Urinary bladder (tissue), 4 donors: ENCODE data around the gene SPRR5. TPM values are rescaled to one million over a fixed set of nuclear protein-coding genes. Genes with fewer than 3 reads are reported as not detected.

ENCODE experiments used
- DNase-seq: peaks from one replicate; pipeline ENCODE4 v3.0.0-alpha.2; 2015; ENCODE audit errors: extremely low spot score
- H3K27ac ChIP-seq: one replicate; pipeline ENCODE4 v1.5.1; 2013; ENCODE audit warnings: low read depth, mild to moderate bottlenecking, moderate library complexity
- H3K36me3 ChIP-seq: one replicate; pipeline ENCODE4 v1.6.1; 2013; ENCODE audit warnings: mild to moderate bottlenecking, moderate library complexity; ENCODE audit not compliant: insufficient read depth
- H3K4me1 ChIP-seq: one replicate; pipeline ENCODE4 v1.6.1; 2013; ENCODE audit warnings: mild to moderate bottlenecking, moderate library complexity; ENCODE audit not compliant: insufficient read depth
- H3K4me3 ChIP-seq: one replicate; pipeline ENCODE4 v1.5.1; 2013; ENCODE audit warnings: low read depth, low read length
- WGBS: extraction: QIAGEN DNeasy Blood & Tissue Kit; methylation state at CpG from one replicate; pipeline ENCODE4 v1.1.7; 2013; 5-methylcytosine and 5-hydroxymethylcytosine counted together
- polyA plus RNA-seq: library from polyadenylated mRNA; stranded (reverse); fragments of 200-250 nt; gene quantifications from one replicate; pipeline ENCODE4 v1.2.3, GENCODE V29; 2013
- small RNA-seq: library from RNA; depleted of rRNA; stranded (forward); fragments of <200 nt; gene quantifications from one replicate; pipeline ENCODE3, GENCODE V24; 2014
- total RNA-seq: library from RNA; depleted of rRNA; stranded (reverse); fragments of >200 nt; gene quantifications from one replicate; pipeline ENCODE4 v1.2.3, GENCODE V29; 2014
- donor health status: healthy with polysubstance abuse.
- donor health status: healthy.

SPRR5 gene
- total and polyA plus RNA-seq, 2 donors, result not detected

GRCh38 chr1:152980676-152981075 is 33.7 kb downstream of the SPRR5 start:
- H3K36me3 ChIP-seq, result no peaks in the 10 kb centered on the region
- H3K4me3 ChIP-seq, result no peak overlapping the region
- no peak overlapping the region for H3K27ac ChIP-seq
- no peaks in the 10 kb centered on the region for H3K4me1 ChIP-seq
- no peak for DNase-seq
- 85% methylated on average over 1 of the region's 1 CpG for WGBS

- DNase-seq, result no peak
- Histone ChIP-seq H3K4me1 (no peaks in the 10 kb centered on the region), H3K4me3 (no peak overlapping the region), H3K36me3 (no peaks in the 10 kb centered on the region), H3K27ac (no peak overlapping the region)
- 84% methylated on average over 6 of the region's 6 CpGs for WGBS
These were observed 34.3 kb downstream of the SPRR5 start for GRCh38 chr1:152981146-152981871.

DNA sequence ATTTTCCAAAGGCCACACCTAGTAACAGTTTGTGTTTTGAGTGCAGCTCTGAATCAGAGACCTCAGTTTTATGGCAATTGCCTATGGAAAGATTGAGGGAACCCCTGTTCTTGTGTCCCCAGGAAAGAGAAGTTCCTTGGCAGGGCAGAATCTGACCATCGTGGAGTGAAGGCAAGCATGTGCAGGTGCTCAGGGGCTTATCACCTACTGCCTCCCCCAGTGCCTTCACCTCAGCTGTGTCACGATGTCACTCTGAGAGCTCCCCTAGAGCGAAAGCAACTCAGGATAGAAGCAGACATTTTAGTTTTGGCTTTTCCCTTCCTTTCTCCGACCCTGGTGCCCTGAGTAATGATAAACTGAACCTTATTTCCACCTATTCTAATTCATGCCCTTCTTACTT is 35.1 kb downstream of the SPRR5 start:
- Histone ChIP-seq H3K4me3 (no peak overlapping the region), H3K36me3 (no peaks in the 10 kb centered on the region), H3K27ac (no peak overlapping the region), H3K4me1 (no peaks in the 10 kb centered on the region)
- WGBS, result 71% methylated on average over 4 of the region's 4 CpGs
- no peak for DNase-seq

- H3K4me3 ChIP-seq, result no peak overlapping the region
- H3K27ac ChIP-seq, result no peak overlapping the region
- DNase-seq, result no peak
- no peaks in the 10 kb centered on the region for H3K4me1 ChIP-seq
- H3K36me3 ChIP-seq, result no peaks in the 10 kb centered on the region
These were observed 36.2 kb downstream of the SPRR5 start for GRCh38 chr1:152983234-152983633.

- no peak for DNase-seq
- Histone ChIP-seq H3K4me1 (no peaks in the 10 kb centered on the region), H3K27ac (no peak within 1 kb of the TSS), H3K36me3 (no peaks in the 10 kb centered on the region), H3K4me3 (no peak within 1 kb of the TSS)
- 73% methylated on average over 3 of the region's 3 CpGs for WGBS
These were observed 36.7 kb downstream of the SPRR5 start, which contains the start of gene SPRR1A for GRCh38 chr1:152983743-152984142. Gene SPRR1A (plus strand): TSS chr1:152984081. CDS start chr1:152985231, 1,150 bp downstream.

- DNase-seq, result no peak
- H3K27ac ChIP-seq, result no peak overlapping the region
- no peaks in the 10 kb centered on the region for H3K36me3 ChIP-seq
- no peak overlapping the region for H3K4me3 ChIP-seq
- H3K4me1 ChIP-seq, result no peaks in the 10 kb centered on the region
- WGBS, result 89% methylated on average over 2 of the region's 2 CpGs
These were observed 39.6 kb downstream of the SPRR5 start for GRCh38 chr1:152986578-152986977.

- 55% methylated on average over 6 of the region's 6 CpGs for WGBS
- DNase-seq, result no peak
- Histone ChIP-seq H3K36me3 (no peaks in the 10 kb centered on the region), H3K27ac (no peak overlapping the region), H3K4me3 (no peak overlapping the region), H3K4me1 (no peaks in the 10 kb centered on the region)
These were observed 46.2 kb downstream of the SPRR5 start for GRCh38 chr1:152993186-152993585.

DNA sequence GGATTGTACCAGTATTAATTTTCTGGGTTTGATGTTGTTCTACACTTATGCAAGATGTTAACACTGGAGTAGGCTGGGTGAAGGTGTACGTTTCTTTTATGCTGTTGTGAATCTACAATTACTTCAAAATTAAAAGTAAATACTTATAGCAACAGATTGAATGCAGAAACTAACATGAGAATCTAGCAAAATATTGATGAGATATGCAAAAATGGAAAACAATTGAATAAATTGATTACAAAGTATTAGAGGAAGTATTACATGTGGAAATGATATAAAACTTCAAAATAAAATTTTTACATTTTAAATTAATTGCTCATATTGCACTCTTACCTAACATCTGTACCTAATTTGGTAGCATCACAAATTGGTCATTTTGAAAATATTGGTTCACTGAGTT is 48.8 kb downstream of the SPRR5 start:
- no peak for DNase-seq
- Histone ChIP-seq H3K4me1 (no peaks in the 10 kb centered on the region), H3K36me3 (no peaks in the 10 kb centered on the region), H3K27ac (no peak overlapping the region), H3K4me3 (no peak overlapping the region)
- WGBS, result 50% methylated on average over 1 of the region's 1 CpG

DNA sequence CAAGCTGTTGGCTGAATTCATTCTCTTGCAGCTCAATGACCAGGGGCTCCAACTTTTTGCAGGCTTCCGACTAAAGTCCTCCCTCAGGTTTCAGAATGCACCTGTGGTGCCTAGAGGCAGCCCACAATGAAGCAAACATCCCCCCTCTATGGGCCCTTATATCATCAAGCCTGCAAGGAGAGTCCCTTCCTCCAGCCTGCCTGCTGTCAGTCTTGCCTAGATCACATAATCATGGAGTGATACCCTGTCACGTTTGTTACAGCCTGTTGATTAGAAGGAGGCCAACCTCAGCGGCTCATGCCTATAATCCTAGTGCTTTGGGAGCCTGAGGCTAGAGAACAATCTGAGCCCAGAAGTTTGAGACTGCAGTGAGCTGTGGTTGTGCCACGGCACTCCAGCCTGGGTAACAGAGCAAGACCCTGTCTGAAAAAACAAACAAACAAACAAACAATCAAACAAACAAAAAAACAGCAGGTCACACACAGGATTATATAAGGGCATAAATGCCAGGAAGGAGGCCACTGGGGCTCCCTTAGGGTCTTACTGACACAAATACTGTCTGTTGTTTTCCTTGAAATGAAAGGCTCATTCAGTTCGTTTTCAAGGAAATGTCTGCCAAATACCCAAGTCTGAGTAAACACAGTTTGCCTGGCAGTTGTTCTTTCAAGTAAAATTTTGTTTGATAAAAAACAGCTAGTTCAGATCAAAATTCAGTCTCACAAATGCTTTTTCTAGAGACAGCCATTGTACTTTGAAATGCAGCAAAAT is 49.8 kb downstream of the SPRR5 start:
- 18% methylated on average over 5 of the region's 5 CpGs for WGBS
- no peak for DNase-seq

GRCh38 chr1:152997901-152998300 is 50.9 kb downstream of the SPRR5 start:
- H3K36me3 ChIP-seq, result no peaks in the 10 kb centered on the region
- 11% methylated on average over 7 of the region's 7 CpGs for WGBS
- DNase-seq, result no peak
- H3K27ac ChIP-seq, result no peak overlapping the region
- no peak overlapping the region for H3K4me3 ChIP-seq
- H3K4me1 ChIP-seq, result no peaks in the 10 kb centered on the region

More for the DNA sequence above, 49.8 kb downstream of the SPRR5 start:
- Histone ChIP-seq H3K27ac (no peak overlapping the region), H3K4me3 (no peak overlapping the region), H3K4me1 (no peaks in the 10 kb centered on the region), H3K36me3 (no peaks in the 10 kb centered on the region)

DNA sequence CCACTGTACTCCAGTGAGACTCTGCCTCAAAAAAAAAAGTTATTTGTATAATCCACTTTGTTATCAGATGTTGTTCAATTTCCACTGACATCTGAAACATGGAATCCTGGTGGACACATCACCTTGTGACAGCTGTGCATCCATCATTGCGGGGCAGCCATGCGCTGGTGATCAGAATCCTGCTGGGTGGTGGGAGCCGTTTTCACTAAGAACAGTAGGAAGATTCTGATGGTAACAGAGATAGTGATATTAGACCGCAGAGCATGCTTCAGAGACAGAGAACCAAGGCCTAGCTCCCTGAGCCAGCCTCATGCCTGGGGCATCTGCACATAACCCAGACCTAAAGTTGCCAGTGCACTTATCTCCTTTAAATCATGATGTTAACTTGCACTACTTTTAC is 51.5 kb downstream of the SPRR5 start:
- 75% methylated on average over 4 of the region's 4 CpGs for WGBS
- Histone ChIP-seq H3K4me1 (no peaks in the 10 kb centered on the region), H3K27ac (no peak overlapping the region), H3K36me3 (no peaks in the 10 kb centered on the region), H3K4me3 (no peak overlapping the region)
- no peak for DNase-seq

Small RNAs within 50 kb of the gene (small RNA-seq; reads per million reads assigned to genes)
- gene SPRR1A, result not detected

Other genes starting within 250 kb of the SPRR5 start
- gene LCE2A, start 248.9 kb upstream of the SPRR5 start, total RNA-seq, result not detected
- gene LCE2A, start 248.9 kb upstream of the SPRR5 start, polyA plus RNA-seq, result not detected
- gene LCE4A, start 239.0 kb upstream of the SPRR5 start, total RNA-seq, result not detected
- gene LCE4A, start 239.0 kb upstream of the SPRR5 start, polyA plus RNA-seq, result not detected
- not detected for gene KPRP, start 189.2 kb upstream of the SPRR5 start, total RNA-seq
- gene KPRP, start 189.2 kb upstream of the SPRR5 start, polyA plus RNA-seq, result not detected
- gene LCE1F, start 172.1 kb upstream of the SPRR5 start, total RNA-seq, result not detected
- gene LCE1F, start 172.1 kb upstream of the SPRR5 start, polyA plus RNA-seq, result not detected
- gene LCE1E, start 160.9 kb upstream of the SPRR5 start, total RNA-seq, result not detected
- gene LCE1E, start 160.9 kb upstream of the SPRR5 start, polyA plus RNA-seq, result 0.15 TPM
- gene LCE1D, start 150.5 kb upstream of the SPRR5 start, total RNA-seq, result not detected
- not detected for gene LCE1D, start 150.5 kb upstream of the SPRR5 start, polyA plus RNA-seq
- not detected for gene LCE1C, start 140.6 kb upstream of the SPRR5 start, total RNA-seq
- not detected for gene LCE1C, start 140.6 kb upstream of the SPRR5 start, polyA plus RNA-seq
- gene LCE1B, start 135.2 kb upstream of the SPRR5 start, total RNA-seq, result not detected
- gene LCE1B, start 135.2 kb upstream of the SPRR5 start, polyA plus RNA-seq, result not detected
- gene LCE1A, start 119.7 kb upstream of the SPRR5 start, total RNA-seq, result not detected
- gene LCE1A, start 119.7 kb upstream of the SPRR5 start, polyA plus RNA-seq, result not detected
- not detected for gene LCE6A, start 104.3 kb upstream of the SPRR5 start, total RNA-seq
- gene LCE6A, start 104.3 kb upstream of the SPRR5 start, polyA plus RNA-seq, result not detected
- gene LCE7A, start 87.2 kb upstream of the SPRR5 start, total RNA-seq, result not detected
- not detected for gene LCE7A, start 87.2 kb upstream of the SPRR5 start, polyA plus RNA-seq
- gene SMCP, start 68.9 kb upstream of the SPRR5 start, total RNA-seq, result not detected
- not detected for gene SMCP, start 68.9 kb upstream of the SPRR5 start, polyA plus RNA-seq
- gene IVL, start 38.7 kb upstream of the SPRR5 start, total RNA-seq, result 2.7 TPM
- 9.5 TPM for gene IVL, start 38.7 kb upstream of the SPRR5 start, polyA plus RNA-seq
- gene SPRR4, start 23.4 kb downstream of the SPRR5 start, total RNA-seq, result not detected
- not detected for gene SPRR4, start 23.4 kb downstream of the SPRR5 start, polyA plus RNA-seq
- not detected for gene SPRR1A, start 36.9 kb downstream of the SPRR5 start, total RNA-seq
- gene SPRR1A, start 36.9 kb downstream of the SPRR5 start, polyA plus RNA-seq, result not detected
- 10.0 TPM for gene SPRR3, start 54.5 kb downstream of the SPRR5 start, total RNA-seq
- 0.65 TPM for gene SPRR3, start 54.5 kb downstream of the SPRR5 start, polyA plus RNA-seq
- not detected for gene SPRR1B, start 84.0 kb downstream of the SPRR5 start, total RNA-seq
- gene SPRR1B, start 84.0 kb downstream of the SPRR5 start, polyA plus RNA-seq, result not detected
- gene SPRR2D, start 93.9 kb downstream of the SPRR5 start, total RNA-seq, result not detected
- gene SPRR2D, start 93.9 kb downstream of the SPRR5 start, polyA plus RNA-seq, result not detected
- gene SPRR2A, start 110.3 kb downstream of the SPRR5 start, total RNA-seq, result not detected
- not detected for gene SPRR2A, start 110.3 kb downstream of the SPRR5 start, polyA plus RNA-seq
- gene SPRR2B, start 124.4 kb downstream of the SPRR5 start, total RNA-seq, result not detected
- gene SPRR2B, start 124.4 kb downstream of the SPRR5 start, polyA plus RNA-seq, result not detected
- not detected for gene SPRR2E, start 147.3 kb downstream of the SPRR5 start, total RNA-seq
- not detected for gene SPRR2E, start 147.3 kb downstream of the SPRR5 start, polyA plus RNA-seq
- gene SPRR2F, start 166.3 kb downstream of the SPRR5 start, total RNA-seq, result not detected
- not detected for gene SPRR2F, start 166.3 kb downstream of the SPRR5 start, polyA plus RNA-seq
- gene SPRR2G, start 203.7 kb downstream of the SPRR5 start, total RNA-seq, result not detected
- gene SPRR2G, start 203.7 kb downstream of the SPRR5 start, polyA plus RNA-seq, result not detected